H1 (cell line): ENCODE results near the gene PRR27. TPM values are rescaled to one million over a fixed set of nuclear protein-coding genes. Genes with fewer than 3 reads are reported as not detected.

Experiments
- EZH2 ChIP-seq: fragments of 200-600 bp; sonication (generic); IDR thresholded peaks from 2 replicates; pipeline ENCODE4 v1.7.1; 2012; ENCODE audit warnings: low read depth, mild to moderate bottlenecking, moderate library complexity, low read length, inconsistent platforms; ENCODE audit not compliant: severe bottlenecking
- MAFK ChIP-seq: IDR thresholded peaks from 2 replicates; pipeline ENCODE4 v1.6.1; 2012; ENCODE audit warnings: low read depth, mild to moderate bottlenecking, improper control_type of control experiment, low read length
- PHF8 ChIP-seq: fragments of 200-600 bp; sonication (generic); conservative IDR thresholded peaks from 2 replicates; pipeline ENCODE4 v1.7.1; 2012; ENCODE audit warnings: low read depth, mild to moderate bottlenecking, inconsistent platforms, low read length, moderate library complexity
- polyA plus RNA-seq, 7 experiments: library from polyadenylated mRNA; depleted of rRNA in 3 of 7; stranded (reverse) in 5 of 7; unstranded in 2 of 7; fragments of >200 nt in 5 of 7; fragments of 200-250 nt in 2 of 7; gene quantifications; 1 replicate in 5 of 7; 2 replicates in 1 of 7; 4 replicates in 1 of 7; pipeline versions ENCODE4 v1.2.1 to v1.2.3, GENCODE V29; 2011 to 2013; ENCODE audit warnings: missing spikeins in 2 of 7, mixed read lengths in 2 of 7
- total RNA-seq: library from RNA; stranded (reverse); fragmentation: NEBNext Ultra II Directional; extraction: Animal tissue kit (Norgen Biotek cat#: 25700); gene quantifications from 2 replicates; pipeline ENCODE4 v1.2.1, GENCODE V29; 2021

PRR27 gene
- total and polyA plus RNA-seq, 2 of the 8 experiments (the other 6 are each of a cell fraction or from before 2014, with no cell fraction given): not detected

GRCh38 chr4:70158576-70158975, 4.5 kb downstream of the PRR27 start (continued):
- TF ChIP-seq EZH2: no peak
- TF ChIP-seq PHF8: no peak
- TF ChIP-seq MAFK: no peak
